Ovary (tissue), 3 donors: Measurements from ENCODE around the gene CHSY3.

ENCODE experiments used
- CTCF ChIP-seq, 3 donors: fragments of 450-650 bp in 2 of 3; fragments of 200-600 bp in 1 of 3; IDR thresholded peaks; one replicate each; pipeline versions ENCODE4 v1.5.1 to v1.8.0; 2016 to 2022; ENCODE audit warnings: antibody characterized with exemption in 3 of 3, mild to moderate bottlenecking in 1 of 3
- POLR2A ChIP-seq: fragments of 450-650 bp; IDR thresholded peaks from one replicate; pipeline ENCODE4 v1.6.1; 2017; ENCODE audit warnings: antibody characterized with exemption, mild to moderate bottlenecking, moderate library complexity
- donor health status: DM: no; HTN: no; CAD: no.

DNA sequence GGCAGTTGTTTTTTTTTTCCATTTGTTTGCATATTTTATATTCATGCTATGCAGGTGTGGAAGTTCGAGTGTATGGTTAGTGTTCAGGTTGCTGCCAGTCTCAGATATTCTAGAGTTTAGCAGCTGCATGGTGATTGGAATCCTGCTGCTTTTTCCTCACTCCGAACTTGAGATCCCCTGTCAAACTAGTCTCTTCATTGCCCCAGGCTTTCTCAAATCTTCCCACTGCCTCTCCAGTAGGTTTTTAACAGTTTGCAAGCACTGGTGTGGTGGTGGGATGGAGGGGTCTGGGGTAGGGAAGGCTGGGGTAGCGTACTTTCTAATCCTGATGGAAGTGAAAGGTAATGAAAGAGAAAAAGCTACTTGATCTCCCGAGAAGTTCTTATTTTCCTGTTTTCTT is 112.9 kb downstream of the CHSY3 start:
- TF ChIP-seq POLR2A (no peak), CTCF (IDR thresholded peaks at IDR 0.05) (no peak)
